Activated naive CD8-positive, alpha-beta T cell treated with anti-CD3 and anti-CD28 coated beads, Interleukin-2, amount 50 U/mL, for 24 hours (primary cell): Measurements from ENCODE around the gene NOP14.
"Not testable (repeated sequence)": the region's sequence is repeated elsewhere in the genome, so short reads cannot be mapped to it uniquely, and the experiment has no call there.

Source experiments
- ATAC-seq: fragments of 150-1000 bp; cut with Tn5 transposase; one replicate; pipeline ENCODE4 v1.10.0; 2021
- DNase-seq: peaks from one replicate; pipeline ENCODE4 v3.0.0; 2021
- H3K27ac Mint-ChIP-seq: one replicate; pipeline ENCODE4 v1.8.0; 2021; ENCODE audit warnings: mild to moderate bottlenecking, mixed read lengths
- H3K27me3 Mint-ChIP-seq: one replicate; pipeline ENCODE4 v1.8.0; 2021; ENCODE audit warnings: mixed read lengths
- H3K36me3 Mint-ChIP-seq: one replicate; pipeline ENCODE4 v1.8.0; 2021; ENCODE audit warnings: low read depth, mixed read lengths
- H3K4me1 Mint-ChIP-seq: one replicate; pipeline ENCODE4 v1.8.0; 2021; ENCODE audit warnings: mixed read lengths
- H3K4me3 Mint-ChIP-seq: one replicate; pipeline ENCODE4 v1.8.0; 2021; ENCODE audit warnings: mild to moderate bottlenecking, moderate library complexity, mixed read lengths
- H3K9me3 Mint-ChIP-seq: one replicate; pipeline ENCODE4 v1.8.0; 2021; ENCODE audit warnings: mixed read lengths

NOP14 gene

DNA sequence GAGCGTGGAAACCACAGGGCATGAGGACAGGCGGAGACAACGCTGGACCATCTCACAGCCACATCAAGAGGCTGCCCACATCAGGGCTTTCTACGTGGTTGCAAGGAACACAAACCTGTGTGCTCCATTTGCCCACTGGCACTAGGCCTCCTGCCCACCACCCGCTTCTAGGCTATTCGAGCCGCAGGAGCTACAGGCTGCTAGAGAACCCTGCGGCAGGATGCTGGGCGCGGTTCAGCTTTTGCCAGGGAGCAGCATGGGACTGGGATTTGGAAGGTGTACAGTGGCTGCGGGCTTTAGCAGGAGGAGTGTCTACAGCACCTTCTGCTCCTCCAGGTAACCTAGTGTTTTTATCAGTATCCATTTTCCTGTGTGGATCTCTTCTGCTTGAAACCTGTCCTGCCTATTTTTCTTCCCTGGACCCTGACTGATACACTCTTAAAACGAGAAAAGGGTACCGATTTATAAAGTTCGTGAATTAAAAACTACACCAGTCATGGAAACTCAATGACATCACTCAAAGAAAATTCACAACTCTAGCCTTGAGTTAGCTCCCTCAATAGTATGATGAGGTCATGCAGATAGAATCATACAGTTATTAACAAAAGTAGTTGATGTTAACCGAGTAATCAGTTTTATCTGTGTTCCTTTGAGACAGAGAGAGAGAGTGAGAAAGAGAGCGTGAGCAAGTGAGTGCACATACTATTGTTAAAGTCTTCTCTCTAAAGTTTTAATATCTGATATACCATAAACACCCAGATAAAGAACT lies 12.8 kb downstream of the NOP14 start:
- no peak for DNase-seq
- ATAC-seq: no peak
- Mint-ChIP-seq H3K4me3 (no peak overlapping the region), H3K27ac (peak overlapping the region; percentile 54), H3K36me3 (peaks cover 76% of the 10 kb centered on the region), H3K4me1 (peaks cover 34% of the 10 kb centered on the region), H3K9me3 (no peaks in the 10 kb centered on the region), H3K27me3 (no peaks in the 10 kb centered on the region)

DNA sequence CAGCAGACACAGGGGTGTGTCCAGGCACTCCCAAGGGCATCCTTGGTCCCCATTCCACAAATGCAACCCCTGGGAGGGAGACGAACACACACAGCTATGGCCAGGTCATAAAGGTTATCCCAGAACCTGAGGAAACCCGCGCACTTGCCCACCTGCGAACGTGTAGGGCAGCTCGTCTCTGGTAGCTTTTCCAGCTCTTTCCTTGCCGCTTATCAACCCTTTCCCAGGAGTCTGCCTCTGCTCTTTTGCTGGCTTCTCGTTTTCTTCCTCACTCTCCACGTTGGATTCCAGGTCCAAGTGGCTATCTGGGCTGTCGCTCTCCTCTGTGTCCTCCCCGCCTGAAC lies 13.5 kb downstream of the NOP14 start:
- DNase-seq (no peak), ATAC-seq (no peak)
- Mint-ChIP-seq H3K27ac (peak overlapping the region; percentile 54), H3K36me3 (peaks cover 82% of the 10 kb centered on the region), H3K9me3 (no peaks in the 10 kb centered on the region), H3K27me3 (no peaks in the 10 kb centered on the region), H3K4me1 (peaks cover 38% of the 10 kb centered on the region), H3K4me3 (no peak overlapping the region)

DNA sequence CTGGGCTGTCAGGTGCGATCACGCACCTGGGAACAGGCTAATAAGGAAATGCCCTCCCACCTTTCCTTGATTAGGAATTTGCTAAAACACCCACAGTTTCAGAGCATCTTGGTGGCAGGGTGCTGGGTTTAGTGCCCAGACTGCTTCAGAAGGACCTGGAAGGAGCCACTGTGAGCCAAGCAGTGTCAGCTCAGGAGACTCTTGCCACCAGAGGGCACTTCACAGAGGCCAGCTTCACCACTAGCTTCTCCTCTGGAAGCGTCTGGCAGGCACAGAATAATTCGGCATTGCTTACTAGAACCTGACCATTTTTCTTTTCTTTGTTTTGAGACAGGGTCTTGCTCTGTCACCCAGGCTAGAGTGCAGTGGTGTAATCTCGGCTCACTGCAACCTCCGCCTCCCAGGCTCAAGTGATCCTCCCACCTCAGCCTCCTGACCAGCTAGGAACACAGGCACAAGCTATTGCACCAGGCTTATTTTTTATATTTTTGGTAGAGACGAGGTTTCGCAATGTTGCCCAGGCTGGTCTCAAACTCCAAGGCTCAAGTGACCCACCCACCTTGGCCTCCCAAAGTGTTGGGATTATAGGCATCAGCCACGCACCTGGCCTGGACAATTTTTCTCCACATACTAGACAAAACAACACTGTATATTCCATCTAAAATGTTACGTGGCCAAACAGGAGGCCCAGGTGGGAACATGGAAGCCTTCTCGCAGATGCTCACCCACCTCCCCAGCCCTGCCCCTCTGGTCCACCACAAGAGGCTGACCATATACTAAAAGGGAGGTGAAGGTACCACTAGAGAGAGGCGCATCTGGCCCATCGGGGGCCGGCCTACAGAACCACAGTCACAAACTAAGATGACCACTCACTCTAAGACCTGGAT lies 14.1 kb downstream of the NOP14 start:
- no peak overlapping the region for H3K27ac Mint-ChIP-seq
- no peak overlapping the region for H3K4me3 Mint-ChIP-seq
- ATAC-seq (peak; percentile 42), DNase-seq (no peak)
- H3K27me3 Mint-ChIP-seq: no peaks in the 10 kb centered on the region
- peaks cover 82% of the 10 kb centered on the region for H3K36me3 Mint-ChIP-seq
- no peaks in the 10 kb centered on the region for H3K9me3 Mint-ChIP-seq
- H3K4me1 Mint-ChIP-seq: peaks cover 36% of the 10 kb centered on the region

DNA sequence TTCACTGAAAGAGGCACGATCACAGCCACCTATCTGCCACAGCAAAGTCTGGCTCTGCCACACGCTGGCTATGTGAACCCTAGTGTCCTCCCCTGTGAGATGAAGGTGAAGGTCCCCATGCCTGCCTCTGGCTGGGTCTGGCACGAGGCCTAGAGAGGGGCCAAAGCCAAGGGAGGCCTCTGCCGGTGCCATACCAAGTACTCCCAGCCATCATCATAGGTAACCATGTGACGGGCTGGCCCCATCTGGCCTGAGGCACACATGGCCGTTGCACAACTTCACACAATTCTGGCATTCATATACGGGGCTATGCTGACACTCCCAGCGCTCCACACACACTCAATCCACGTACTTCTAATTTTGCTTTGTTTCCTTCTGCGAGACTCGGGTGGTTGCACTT lies 15.3 kb downstream of the NOP14 start:
- no peak overlapping the region for H3K27ac Mint-ChIP-seq
- H3K4me1 Mint-ChIP-seq: peaks cover 31% of the 10 kb centered on the region

DNA sequence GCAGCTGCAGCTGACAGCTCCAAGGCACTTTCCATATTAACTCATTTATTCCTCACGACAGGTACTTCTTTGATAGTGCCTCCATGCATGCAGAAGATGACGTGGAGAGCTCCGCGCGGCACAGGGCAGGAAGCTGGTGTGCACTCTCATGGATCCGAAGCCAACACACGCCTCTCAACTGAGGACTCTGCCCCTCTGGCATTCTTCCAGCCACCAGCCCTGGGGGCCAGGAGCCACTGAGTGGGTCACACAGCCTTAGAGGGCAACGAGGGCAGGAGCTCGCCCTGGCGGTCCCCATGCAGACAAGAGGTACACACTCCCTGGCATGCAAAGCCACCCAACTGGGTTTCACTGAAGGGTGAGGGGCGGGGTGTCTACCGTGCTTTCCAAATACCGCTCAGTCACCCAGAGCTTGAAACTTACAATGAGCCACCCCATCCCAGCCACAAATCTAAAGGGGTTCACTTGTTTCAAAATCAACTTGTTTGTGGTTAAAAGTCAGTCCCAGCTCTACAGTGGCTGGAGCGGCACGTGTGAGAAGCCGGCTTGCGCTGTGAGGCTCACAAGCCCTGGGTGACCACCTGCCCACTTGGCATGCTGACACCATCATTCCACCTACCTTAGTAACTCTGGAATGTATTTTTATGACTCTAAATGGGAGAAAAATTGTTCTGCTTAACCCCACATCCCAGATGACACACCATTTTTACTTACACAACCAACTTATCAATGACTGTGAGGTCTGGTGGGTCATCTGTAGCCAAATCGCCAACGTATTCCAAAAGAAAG lies 16.2 kb downstream of the NOP14 start:
- ATAC-seq (no peak), DNase-seq (no peak)
- peaks cover 34% of the 10 kb centered on the region for H3K4me1 Mint-ChIP-seq
- H3K4me3 Mint-ChIP-seq: no peak overlapping the region
- peaks cover 79% of the 10 kb centered on the region for H3K36me3 Mint-ChIP-seq
- H3K27me3 Mint-ChIP-seq: no peaks in the 10 kb centered on the region
- H3K9me3 Mint-ChIP-seq: no peaks in the 10 kb centered on the region
- no peak overlapping the region for H3K27ac Mint-ChIP-seq

More for the DNA sequence above, 15.3 kb downstream of the NOP14 start:
- Mint-ChIP-seq H3K9me3 (no peaks in the 10 kb centered on the region), H3K27me3 (no peaks in the 10 kb centered on the region), H3K36me3 (peaks cover 79% of the 10 kb centered on the region), H3K4me3 (no peak overlapping the region)
- DNase-seq (no peak), ATAC-seq (no peak)

DNA sequence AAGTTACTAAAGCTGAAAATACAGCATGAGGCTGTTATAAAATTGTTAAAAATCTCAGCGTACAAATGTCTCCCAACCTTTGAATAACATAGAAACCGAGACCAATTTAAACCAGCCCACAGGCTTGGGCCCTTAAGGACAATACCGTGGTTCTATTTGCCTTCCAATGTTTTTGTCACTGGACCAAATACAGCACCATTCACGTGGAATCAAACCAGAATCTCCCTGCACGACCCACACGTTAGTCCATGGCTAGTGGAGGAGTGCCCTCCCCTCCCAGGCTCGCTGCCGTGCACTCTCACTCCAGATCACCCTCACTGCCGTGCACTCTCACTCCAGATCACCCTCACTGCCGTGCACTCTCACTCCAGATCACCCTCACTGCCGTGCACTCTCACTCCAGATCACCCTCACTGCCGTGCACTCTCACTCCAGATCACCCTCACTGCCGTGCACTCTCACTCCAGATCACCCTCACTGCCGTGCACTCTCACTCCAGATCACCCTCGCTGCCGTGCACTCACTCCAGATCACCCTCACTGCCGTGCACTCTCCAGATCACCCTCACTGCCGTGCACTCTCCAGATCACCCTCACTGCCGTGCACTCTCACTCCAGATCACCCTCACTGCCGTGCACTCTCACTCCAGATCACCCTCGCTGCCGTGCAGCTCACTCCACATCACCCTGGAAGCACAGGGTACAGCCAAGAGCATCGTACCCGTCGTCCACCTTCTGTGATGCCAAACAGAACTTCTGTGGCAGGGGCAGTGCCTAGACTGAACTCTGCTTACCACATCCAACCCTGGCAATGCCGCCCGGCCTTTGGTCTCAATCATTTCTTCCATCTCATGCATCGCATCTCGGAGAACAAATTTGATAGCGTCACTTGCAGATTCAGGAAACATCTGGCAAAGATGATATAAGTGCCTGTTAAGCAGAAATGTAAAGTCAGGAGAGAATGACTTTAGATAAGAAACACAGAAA lies 17.3 kb downstream of the NOP14 start:
- H3K36me3 Mint-ChIP-seq: peaks cover 77% of the 10 kb centered on the region
- H3K9me3 Mint-ChIP-seq, H3K27me3 Mint-ChIP-seq, ATAC-seq, DNase-seq, H3K4me3 Mint-ChIP-seq: not testable (repeated sequence)
- H3K4me1 Mint-ChIP-seq: peaks cover 35% of the 10 kb centered on the region
- peak overlapping the region; percentile 65 for H3K27ac Mint-ChIP-seq

DNA sequence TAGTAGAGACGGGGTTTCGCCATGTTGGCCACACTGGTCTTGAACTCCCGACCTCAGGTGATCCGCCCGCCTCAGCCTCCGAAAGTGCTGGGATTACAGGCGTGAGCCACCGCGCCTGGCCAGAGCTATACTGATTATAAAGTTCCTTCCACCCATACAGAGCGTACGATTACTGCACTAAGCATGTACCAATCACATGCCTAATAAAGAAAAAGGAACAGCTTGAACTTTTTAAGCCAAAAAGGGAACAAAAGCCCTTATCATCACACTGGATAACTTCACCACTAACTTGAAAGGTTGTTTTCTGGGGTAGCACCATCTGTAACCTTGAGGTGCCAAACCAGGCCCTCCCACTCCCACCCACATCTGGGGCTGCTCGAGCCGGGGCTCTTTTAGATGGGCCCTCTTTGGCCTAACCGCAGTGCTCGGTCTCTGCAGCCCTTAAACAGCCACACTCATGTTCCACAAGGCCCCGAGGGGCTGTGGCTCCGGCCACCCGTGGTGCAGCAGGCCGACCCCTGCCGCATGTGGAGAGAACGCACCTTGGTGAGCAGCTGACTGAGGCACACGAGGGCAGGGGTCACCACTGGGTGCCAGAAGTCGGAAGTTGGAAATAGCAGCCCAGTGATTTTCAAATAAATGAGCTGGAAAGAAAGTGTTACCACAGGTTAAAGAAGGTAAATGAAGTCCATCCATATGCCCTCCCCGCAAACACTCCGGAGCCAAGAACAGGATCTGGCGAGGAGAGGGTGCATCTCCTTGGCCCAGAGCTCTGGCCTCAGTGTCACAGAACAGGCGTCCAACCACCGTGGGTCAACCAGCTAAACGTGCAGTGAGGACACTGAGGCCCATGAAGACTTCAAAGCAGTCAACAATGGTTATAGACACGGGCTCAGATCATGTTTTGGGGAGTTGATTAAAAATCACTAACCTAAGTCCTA lies 18.4 kb downstream of the NOP14 start:
- no peaks in the 10 kb centered on the region for H3K9me3 Mint-ChIP-seq
- peaks cover 38% of the 10 kb centered on the region for H3K4me1 Mint-ChIP-seq
- DNase-seq (no peak), ATAC-seq (no peak)
- H3K4me3 Mint-ChIP-seq: no peak overlapping the region
- peak overlapping the region; percentile 59 for H3K27ac Mint-ChIP-seq
- H3K36me3 Mint-ChIP-seq: peaks cover 78% of the 10 kb centered on the region
- no peaks in the 10 kb centered on the region for H3K27me3 Mint-ChIP-seq

DNA sequence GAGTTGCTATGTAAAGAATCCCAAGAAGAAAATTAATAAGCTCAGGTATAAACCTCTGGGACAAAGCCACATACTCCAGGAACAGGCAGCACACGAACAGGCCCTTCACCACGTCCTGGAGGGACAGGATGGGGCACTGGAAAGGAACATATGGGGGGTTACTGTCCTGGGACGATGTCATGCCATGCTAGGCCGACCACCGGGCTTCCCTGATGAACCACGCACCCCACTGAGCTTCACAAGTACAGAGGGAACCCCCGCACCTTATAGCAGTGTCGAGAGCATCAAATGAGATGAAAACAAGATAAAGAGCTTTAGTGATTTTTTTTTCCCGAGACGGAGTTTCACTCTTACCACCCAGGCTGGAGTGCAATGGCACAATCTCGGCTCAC lies 19.1 kb downstream of the NOP14 start:
- DNase-seq: no peak
- ATAC-seq: no peak
- Mint-ChIP-seq H3K4me1 (peaks cover 44% of the 10 kb centered on the region), H3K4me3 (no peak overlapping the region), H3K27ac (peak overlapping the region; percentile 35), H3K36me3 (peaks cover 79% of the 10 kb centered on the region), H3K9me3 (no peaks in the 10 kb centered on the region), H3K27me3 (no peaks in the 10 kb centered on the region)

DNA sequence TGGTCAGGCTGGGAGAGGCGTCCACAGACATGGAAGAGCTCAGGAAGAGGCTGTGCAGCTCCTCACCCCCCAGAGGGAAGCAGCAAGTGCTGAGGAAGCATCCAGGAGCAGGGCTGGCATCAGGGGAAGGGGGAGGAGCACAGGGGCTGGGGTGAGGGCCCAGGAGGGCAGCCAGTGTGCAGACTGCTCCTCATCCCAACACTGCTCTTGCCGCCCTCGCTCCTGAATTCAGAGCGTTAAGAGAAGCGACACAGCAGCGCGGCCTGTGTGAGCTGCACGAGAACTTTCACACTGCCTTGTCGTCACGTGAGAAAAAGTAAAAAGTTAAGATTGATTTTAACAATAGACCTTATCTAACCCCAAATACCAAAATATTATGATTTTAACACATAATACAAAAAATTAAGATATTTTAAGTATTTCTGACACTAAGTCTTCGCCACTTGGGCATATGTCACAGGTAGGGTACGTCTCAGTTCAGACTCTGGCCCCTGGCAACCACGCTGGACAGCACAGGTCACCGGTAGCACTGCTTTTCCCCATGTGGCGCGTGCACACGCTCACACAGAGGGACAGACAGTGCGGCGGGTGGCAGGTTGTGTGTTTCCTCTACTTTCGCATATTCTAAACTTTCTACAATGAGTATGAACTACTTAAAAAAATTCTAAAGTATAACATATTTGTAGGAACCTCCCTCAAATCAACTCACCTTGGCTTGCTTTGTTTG lies 19.7 kb downstream of the NOP14 start:
- Mint-ChIP-seq H3K4me1 (peaks cover 49% of the 10 kb centered on the region), H3K36me3 (peaks cover 79% of the 10 kb centered on the region), H3K4me3 (no peak overlapping the region), H3K27me3 (no peaks in the 10 kb centered on the region), H3K9me3 (no peaks in the 10 kb centered on the region), H3K27ac (peak overlapping the region; percentile 84)
- no peak for DNase-seq
- ATAC-seq: no peak

DNA sequence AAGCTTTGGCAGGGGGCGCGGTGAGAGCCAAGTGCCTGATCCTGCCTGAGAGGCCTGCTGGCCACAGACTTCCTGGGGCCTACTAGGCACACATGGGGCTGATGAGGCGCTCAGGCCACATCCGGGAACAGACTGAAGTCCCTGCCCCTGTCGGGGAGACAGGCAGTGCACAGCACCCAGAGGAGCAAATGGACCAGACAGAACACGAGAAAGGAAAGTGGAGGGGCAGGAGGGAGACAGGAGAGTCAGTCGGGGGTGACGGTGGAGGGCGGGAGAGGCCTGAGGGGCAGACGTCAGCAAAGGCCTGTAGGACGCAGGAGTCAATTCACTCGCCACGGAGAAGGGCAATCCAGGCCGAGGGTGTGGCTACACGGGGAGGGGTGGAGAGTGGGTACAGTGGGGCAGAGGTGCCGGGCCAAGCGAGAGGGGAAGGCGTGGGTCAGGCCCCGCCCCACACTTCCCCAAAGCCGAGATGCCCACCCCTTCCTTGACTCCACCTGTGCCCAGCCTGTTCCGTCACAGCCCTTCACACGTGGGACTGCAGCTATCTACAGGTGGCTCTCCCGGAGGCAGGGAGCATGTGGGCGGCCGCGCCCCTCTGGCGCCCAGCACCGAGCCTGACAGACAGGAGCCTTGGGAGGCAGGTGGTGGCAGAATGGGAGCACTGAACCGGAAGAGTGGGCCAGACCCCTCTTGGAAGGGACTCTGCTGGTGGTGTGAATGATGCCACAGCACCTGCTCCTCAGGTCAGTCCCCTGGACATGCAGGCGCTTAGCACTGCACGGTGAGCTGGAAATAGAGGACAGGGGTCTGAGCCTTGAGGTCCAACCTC lies 20.5 kb downstream of the NOP14 start:
- no peaks in the 10 kb centered on the region for H3K27me3 Mint-ChIP-seq
- H3K36me3 Mint-ChIP-seq: peaks cover 84% of the 10 kb centered on the region
- no peaks in the 10 kb centered on the region for H3K9me3 Mint-ChIP-seq
- peak overlapping the region; percentile 29 for H3K4me3 Mint-ChIP-seq
- H3K4me1 Mint-ChIP-seq: peaks cover 55% of the 10 kb centered on the region
- DNase-seq: no peak
- peak overlapping the region; percentile 84 for H3K27ac Mint-ChIP-seq
- ATAC-seq: peak; percentile 41

DNA sequence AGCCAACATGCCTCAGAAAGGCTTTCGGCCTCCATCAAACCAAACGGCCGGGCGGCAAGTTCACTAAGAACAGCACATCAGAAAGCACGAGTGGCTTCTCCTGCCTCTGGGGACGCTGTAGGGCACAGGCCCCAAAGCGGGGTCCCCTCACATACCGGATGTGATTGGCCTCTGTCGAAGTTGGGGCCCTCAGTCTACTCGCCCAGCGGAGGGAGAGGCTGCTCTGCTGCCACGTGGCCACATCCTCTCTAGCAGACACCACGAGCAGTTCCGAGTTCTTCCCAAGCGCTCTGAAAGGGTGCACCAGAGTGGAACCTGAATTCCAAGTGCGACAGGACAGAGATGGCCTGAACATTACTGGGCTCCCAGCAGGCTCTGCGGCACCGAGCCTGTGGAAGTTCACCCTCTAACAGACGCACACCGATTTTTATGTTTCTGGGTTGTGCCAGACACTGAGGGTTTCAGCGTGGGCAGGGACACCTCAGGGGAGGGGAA lies 21.1 kb downstream of the NOP14 start:
- Mint-ChIP-seq H3K4me1 (peaks cover 62% of the 10 kb centered on the region), H3K4me3 (peak overlapping the region; percentile 29), H3K36me3 (peaks cover 86% of the 10 kb centered on the region), H3K27me3 (no peaks in the 10 kb centered on the region), H3K27ac (peak overlapping the region; percentile 84), H3K9me3 (no peaks in the 10 kb centered on the region)
- DNase-seq (no peak), ATAC-seq (peak; percentile 3)
